GM21526 (cell line): ENCODE results near the gene KCNMA1.

ENCODE experiments used
- ATAC-seq: cut with Tn5 transposase; IDR thresholded peaks from one replicate; pipeline ENCODE4 v1.9.1; 2021; ENCODE audit warnings: moderate library complexity; ENCODE audit not compliant: unreplicated experiment, low FRiP score

KCNMA1 gene

GRCh38 chr10:77296534-77297392 is 340.8 kb downstream of the KCNMA1 start:
- ATAC-seq = no peak

DNA sequence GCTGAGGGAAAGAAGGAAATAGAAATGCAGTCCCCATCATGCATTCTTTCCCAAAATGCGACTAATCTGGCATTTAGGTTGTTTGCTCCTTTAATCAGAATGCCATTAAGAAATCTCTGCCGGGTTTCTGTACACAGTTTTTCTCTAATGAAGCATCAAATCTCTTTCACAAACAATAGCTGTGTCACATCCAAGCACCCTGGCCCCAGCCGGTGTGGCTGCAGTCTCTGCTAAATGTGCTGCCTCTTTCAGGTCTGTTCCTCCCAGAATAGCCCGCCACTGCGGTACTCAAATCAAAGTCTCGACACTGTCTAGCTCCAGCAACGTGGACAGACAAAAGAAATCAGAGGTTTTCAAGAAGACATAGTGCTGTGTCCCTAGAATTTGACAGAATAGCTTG is 343.8 kb downstream of the KCNMA1 start:
- ATAC-seq = no peak

DNA sequence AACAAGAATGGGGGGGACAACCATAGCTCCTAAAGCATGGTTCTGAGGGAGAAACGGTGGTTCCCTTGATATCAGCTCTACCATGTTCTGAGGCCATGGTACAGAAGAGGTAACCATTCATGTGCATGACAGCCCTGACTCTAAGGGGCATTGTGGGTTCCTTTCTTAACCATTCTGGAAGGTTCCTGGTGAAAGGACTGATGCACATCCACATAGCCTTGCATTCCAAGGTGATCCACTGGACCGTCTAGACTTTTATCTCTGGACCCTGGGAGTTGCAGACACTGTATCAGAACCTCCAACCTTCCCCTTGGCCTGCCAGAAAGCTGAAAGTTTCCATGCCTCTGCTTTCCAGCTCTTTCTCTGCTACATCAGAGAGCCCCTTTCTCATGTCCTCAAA is 344.3 kb downstream of the KCNMA1 start:
- no peak for ATAC-seq

DNA sequence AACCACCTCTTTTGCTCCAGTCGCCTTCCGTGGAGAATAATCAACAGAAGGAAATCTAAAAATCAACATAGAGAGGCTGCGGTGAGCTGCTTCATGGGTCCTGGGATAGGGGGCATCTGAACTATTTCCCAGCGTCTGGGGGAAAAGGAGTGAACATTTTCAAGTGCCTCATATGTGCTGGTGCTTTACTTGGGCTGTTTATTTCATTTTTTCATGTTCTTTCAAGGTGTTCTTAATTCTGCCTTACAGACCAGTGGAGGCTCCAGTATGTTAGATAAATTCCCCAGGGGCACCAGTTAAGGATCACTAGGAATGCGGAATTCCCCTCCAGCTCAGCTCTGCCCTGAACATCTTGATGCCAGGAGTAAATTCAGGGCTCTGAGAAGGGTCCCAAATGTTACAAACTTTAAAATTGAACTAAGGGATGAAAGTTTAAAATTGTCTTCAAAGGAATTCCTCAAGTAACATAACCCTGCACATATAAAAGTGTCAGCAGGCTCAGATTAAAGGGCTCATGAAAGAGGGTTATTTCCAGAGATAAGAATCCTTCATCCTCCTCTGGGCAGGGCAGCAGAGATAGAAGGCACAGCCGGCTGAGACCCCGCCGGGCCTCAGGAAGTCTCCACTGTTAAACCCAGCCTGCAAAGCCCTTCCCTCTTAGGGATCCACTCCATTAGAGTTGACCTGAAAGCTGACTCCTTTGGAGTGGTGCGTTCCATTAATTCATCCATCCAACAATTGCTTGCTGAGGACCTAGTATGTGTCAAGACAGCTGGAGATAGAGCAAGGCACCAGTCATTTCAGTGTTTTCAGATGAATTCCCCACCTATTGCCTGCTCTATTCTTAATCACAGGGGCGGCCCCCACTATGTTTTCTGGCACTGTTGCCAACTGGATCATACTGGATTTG is 345.8 kb downstream of the KCNMA1 start:
- no peak for ATAC-seq

DNA sequence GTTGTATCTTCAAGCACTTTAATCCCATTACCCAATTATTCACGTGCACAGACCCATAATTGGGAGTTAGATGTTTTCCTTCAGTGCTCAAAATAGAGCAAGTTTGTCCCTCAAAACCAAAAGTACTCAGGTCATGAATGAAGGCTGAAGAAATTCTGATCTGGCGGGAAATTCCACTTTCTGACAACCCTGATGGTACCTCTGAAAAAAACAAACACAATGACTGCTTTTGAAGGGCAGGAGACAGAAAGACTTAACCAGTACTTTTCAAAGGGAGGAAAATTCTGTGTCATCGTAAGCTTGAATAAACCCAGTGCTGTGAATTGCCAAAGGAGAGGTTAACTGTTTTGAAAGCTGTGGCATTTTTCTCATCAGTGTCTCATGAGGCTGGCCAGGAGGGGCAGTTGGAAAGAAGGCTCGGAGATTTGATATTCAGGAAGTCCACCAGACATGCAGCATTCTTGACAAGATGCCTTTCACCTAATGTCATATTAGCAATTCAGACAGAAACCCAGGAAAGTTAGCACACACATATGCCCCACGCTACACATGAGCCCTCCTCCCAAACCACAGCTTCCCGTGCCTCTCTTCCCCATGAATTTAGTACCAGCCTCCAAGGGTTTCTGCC is 347.0 kb downstream of the KCNMA1 start:
- no peak for ATAC-seq

DNA sequence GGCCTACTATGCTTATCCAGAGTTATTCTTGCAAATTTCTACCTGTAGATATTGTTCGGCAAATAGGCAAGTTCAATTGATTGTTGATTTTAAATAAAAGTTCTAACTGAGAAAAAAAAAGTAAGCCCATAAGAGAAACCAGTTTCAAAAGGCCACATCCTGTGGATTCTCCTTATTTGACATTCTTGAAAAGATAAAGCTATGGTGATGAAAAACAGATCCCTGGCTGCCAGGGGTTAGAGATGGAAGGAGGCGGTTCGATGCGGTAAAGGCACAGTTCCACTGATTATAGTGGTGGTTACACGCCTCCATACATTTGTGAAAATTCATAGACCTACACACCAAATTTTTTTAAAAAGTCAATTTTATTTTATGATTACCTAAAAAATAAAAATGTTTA is 347.8 kb downstream of the KCNMA1 start:
- ATAC-seq = no peak

DNA sequence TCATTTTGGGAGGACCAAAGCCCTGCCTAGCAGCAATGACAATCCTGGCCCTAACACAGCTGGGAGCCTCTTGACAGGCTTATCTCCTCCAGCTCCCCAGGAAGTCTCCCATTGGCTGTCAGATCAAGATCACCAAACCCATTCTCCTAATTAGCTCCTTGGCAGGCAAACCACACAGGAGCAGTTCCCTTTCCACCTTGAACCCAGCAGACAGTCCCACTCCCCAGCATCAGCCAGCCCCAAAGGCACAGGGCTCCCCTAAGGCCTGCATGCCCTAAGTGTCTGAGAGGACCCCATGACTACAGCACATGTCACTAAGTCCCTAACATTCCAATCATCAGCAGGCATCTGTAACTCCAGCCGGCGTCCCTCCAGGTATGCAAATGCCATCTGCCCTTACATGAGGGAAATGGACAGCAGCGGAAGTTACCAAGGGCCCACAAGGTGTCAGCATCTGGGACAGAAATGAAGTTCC is 348.5 kb downstream of the KCNMA1 start:
- no peak for ATAC-seq

GRCh38 chr10:77287647-77288120 is 349.9 kb downstream of the KCNMA1 start:
- ATAC-seq = no peak

DNA sequence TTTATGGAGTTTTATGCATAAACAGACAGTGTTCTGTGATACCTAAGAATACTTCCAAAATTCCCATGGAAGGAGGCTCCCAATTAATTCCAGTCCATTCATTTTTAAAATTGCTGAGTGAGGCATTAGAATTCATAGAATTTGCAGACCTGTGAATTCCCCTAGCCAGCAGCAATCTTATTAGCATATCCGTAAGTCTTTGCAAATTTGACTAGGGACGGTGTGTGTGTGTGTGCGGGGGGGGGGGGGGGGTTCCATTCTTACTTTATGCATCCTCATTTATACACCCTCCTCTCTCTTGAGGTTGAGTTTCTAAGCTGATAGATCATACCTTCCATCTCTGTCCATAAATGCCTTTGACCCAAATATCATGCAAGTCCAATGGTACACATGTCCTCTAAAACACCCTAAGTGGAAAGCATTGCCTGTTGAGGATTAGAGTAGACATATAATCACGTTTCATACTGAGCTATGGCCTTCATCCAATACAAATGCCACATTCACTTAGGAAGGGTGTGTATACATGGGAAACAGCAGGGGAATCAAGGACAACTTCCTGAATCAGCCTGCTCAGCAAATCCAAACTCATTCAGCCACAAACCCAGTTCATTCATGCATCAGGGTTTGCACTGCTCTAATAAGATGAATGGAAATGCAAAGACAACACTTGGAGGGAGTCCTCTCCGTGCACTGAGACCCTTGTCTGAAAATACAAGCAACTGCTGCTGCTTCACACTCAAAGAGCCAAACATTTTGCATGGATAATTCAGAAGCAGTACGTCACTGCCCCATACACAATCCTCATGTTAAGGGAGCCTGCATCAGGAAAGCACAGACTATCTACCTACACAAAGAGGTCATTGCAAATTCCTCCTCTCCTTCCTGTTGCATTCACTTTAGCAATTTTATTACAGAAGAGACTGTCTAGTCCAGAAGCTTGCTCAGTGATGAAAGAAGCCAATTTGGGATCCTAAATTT is 350.8 kb downstream of the KCNMA1 start:
- ATAC-seq = no peak

- no peak for ATAC-seq
Measured at GRCh38 chr10:77285529-77286182, 352.0 kb downstream of the KCNMA1 start.

- ATAC-seq = no peak
Measured at GRCh38 chr10:77284797-77285196, 352.8 kb downstream of the KCNMA1 start.

GRCh38 chr10:77283326-77283725 is 354.3 kb downstream of the KCNMA1 start:
- no peak for ATAC-seq

- no peak for ATAC-seq
Measured at GRCh38 chr10:77282163-77282562, 355.4 kb downstream of the KCNMA1 start.

DNA sequence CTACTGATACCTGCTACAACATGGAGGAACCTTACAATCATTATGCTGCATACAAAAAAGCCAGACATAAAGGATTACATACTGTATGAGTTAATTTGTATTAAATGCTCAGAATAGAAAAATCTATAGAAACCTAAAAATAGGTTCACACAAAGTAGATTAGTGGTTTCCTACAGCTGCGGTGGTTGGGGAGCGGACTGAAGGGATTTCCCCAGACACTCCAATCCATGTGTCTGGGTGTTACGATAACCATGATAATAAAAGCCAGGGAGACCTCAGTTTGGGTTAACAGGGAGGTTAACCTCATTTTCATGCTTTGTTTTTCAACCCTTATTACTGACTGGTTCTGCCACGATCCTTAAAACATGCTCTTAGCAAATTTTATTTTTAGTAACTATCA is 355.9 kb downstream of the KCNMA1 start:
- ATAC-seq = no peak

DNA sequence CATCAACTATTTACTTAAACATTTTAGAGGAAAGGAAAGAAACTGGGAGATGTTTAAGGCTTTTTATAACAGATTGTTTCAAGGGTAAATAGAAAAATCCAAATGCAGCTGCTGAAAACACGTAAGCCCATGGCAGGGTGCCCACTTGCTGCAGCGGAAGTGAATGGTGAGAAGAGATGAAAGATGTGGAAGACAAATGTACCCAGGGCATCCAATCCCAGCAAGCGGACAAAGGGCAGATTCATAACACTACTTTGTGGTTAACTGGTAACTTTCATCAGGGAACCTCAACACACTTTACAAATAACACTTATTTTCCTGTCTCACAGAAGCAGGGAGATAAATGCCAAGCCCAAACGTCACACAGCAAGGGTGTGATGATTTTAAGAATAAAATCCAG is 358.4 kb downstream of the KCNMA1 start:
- no peak for ATAC-seq

DNA sequence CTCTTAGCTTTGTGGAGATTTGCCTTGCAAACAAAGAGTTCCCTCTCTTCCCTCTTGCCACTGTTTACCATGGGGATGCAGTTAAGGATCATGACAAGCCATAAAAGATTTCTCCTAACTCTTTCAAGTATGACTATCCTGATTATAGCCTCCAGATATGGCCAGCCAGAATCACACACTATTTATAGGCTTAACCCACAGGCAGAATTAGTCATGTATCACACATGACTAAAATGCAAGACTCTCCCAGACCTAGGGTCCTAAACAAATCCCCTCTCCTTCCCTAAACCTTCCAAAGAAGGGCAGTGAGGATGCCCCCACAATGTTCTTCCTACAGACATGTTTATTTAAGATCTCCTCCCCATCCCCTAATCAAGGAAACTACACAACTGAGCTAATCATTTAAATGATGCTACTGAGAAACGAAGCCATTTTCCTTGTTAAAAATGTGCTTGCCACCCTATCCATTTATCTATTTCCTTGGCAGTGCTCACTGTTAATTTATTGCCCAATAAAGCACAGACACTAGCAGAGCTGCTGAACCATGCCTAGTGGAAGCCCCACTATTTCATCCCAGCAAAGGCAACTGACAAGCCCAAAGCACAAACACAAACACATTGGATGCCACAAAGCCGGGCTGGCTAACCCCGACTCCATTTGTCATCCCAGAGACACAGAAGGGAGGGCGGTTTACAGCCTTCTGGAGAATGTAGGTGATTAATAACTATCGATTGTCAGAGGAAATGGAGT is 363.4 kb downstream of the KCNMA1 start:
- no peak for ATAC-seq

- no peak for ATAC-seq
Measured at GRCh38 chr10:77269163-77269562, 368.4 kb downstream of the KCNMA1 start.

DNA sequence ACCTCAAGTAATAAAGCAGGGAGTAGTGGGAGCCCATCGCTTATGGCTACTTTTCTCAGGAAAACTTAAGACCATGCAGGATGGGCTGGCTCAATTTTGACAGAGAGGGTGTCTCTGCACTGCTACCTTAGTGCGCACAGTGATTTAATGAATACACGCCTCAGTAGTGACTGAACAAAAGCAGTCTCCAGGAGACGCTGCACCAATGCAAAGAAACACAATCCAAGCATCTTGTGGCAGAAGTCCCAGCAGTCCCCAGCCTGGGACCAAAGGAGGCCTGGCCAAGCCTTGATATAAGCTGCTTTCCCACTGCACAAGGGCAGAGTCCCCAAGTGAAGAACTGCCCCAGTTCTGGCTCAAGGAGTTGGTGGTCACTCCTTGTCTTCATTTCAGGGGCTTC is 368.9 kb downstream of the KCNMA1 start:
- no peak for ATAC-seq
